Activated naive CD8-positive, alpha-beta T cell treated with anti-CD3 and anti-CD28 coated beads, Interleukin-2, amount 50 U/mL, for 16 hours (primary cell): ENCODE results near the gene SLC9B1.
"Not testable (repeated sequence)": the region's sequence is repeated elsewhere in the genome, so short reads cannot be mapped to it uniquely, and the experiment has no call there.

Experiments used
- DNase-seq: peaks from one replicate; pipeline ENCODE4 v3.0.0-alpha.2; 2020; ENCODE audit warnings: low read depth, low spot score

The SLC9B1 gene

GRCh38 chr4:103011378-103012025 is 8.0 kb downstream of the SLC9B1 start:
- DNase-seq: no peak

- DNase-seq: no peak
Observed at GRCh38 chr4:103010804-103011203, 8.7 kb downstream of the SLC9B1 start.

DNA sequence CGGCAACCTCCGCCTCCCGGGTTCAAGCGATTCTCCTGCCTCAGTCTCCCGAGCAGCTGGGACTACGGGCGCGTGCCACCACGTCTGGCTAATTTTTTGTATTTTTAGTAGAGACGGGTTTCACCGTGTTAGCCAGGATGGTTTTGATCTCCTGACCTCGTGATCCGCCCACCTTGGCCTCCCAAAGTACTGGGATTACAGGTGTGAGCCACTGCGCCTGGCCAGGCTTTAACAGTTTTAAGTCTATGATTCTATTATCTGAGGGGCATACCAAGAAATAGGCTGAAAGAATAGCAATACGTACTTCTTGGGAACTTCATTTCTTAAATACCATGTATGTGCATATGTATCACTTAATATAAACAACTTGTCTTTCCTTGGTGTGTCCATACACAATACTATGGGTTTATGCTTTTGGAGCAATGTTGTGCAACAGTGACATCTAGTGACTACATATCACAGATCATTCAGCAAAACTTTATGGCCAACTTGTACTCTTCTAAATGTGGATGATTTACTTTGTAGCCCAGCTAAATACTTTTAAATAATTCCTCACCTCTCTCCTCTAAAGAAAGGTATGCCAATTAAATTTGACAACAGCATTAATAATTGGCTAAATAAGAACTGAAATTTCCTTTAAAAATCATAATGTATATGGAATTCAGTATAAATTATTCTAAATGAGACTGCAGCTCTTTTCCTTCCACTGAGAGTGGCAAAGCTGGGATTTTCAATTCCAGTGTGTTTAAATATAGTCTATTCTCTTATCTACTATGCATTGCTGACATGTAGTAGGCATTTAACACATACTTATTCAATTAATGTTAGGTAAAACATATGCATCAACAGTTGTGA is 10.4 kb downstream of the SLC9B1 start:
- DNase-seq: no peak

DNA sequence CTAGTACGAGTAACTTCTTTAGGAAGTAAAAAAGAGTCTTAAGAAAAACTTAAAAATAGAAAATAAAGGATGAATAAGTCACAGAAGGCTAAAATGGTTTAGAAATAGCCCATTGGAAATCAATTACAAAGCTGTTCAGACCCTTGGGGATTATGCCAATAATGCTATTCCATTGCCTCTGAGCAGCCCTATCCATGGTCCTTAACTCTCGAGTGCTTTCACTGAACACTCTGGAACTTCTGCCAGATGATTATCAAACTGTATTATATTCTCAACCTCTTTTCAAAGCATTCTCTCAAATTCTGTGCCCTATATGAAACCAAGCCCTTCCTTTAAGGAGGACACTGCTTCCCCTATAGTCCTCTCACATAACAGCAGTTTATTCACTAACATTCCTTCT is 17.0 kb downstream of the SLC9B1 start:
- DNase-seq: no peak

DNA sequence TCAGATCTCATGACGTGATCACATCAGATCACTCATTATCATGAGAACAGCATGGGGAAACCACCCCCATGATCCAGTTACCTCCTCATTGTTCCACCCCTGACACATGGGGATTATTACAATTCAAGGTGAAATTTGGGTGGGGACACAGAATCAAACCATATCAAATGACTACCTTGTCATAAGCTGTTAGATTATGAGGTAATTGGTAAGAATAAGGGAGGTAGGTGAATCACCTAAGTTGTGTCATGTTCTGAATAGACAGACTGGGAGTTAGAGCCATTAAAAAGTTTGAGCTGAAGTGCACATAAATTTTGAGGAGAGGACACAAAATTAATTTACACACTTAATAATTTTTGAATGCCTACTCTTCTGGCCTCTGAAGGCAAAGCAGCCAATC is 24.7 kb downstream of the SLC9B1 start:
- DNase-seq: no peak

DNA sequence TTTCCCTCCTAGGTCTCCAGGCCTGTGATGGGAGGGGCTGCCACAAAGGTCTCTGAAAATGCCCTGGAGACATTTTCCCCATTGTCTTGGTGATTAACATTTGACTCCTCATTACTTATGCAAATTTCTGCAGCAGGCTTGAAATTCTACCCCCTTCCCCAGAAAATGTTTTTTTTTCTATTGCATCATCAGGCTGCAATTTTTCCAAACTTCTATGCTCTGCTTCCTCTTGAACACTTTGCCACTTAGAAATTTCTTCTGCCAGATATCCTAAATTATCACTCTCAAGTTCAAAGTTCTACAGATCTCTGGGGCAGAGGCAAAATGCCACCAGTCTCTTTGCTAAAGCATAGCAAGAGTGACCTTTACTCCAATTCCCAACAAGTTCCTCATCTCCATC is 25.5 kb downstream of the SLC9B1 start:
- not testable (repeated sequence) for DNase-seq

- no peak for DNase-seq
Observed at GRCh38 chr4:102988429-102989020, 31.0 kb downstream of the SLC9B1 start.

- DNase-seq: no peak
Observed at GRCh38 chr4:102981005-102981404, 38.5 kb downstream of the SLC9B1 start.

DNA sequence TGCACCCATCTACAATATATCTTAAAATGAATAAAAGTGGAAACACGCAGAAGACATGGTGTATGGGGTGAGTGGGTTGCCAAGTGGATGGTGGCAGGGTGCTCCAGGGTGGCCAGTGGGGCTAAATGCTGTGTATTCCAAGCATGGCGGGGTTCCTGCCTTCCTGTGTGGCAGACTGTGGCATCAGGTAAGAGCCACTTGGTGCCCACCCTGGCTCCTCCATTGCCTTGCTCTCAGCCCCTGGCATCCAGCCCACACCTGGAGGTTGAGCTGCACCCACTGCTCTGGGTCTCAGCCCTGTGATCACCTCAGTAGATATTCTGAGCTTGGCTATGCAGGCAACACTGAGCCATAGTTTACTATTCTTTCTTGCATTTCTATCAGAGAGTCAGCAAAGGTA is 57.7 kb downstream of the SLC9B1 start:
- not testable (repeated sequence) for DNase-seq

- no peak for DNase-seq
Observed at GRCh38 chr4:102959496-102959895, 60.0 kb downstream of the SLC9B1 start.

DNA sequence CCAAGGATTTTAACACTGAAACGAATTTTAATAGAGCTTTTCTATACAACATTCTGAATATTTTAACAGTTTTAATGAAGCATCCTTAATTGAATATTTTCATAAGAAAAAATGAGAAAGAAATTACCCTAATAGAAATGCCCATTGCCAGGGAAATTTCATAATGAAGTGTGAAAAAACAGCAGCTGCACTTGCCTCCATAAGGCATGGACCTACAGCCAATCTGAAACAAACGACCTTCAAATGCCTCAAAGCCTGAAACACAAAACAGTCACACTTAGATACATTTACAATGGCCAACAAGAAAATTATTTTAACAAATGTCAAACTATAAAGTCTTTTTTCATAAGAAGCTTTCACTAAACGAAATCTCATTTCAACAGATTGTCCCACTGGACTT is 74.4 kb downstream of the SLC9B1 start:
- DNase-seq: no peak

DNA sequence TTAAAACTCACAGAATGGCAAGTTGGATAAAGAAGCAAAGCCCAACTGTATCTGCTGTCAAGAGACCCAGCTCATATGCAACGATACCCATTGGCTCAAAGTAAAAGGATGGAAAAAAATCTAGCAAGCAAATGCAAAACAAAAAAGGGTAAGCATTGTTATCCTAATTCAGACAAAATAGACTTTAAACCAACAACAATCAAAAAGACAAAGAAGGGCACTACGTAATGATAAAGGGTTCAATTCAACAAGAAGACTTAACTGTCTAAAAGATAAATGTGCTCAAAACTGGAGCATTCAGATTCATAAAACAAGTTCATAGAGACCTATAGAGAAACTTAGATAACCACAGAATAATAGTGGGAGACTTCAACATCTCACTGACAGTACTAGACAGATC is 81.4 kb downstream of the SLC9B1 start:
- not testable (repeated sequence) for DNase-seq

DNA sequence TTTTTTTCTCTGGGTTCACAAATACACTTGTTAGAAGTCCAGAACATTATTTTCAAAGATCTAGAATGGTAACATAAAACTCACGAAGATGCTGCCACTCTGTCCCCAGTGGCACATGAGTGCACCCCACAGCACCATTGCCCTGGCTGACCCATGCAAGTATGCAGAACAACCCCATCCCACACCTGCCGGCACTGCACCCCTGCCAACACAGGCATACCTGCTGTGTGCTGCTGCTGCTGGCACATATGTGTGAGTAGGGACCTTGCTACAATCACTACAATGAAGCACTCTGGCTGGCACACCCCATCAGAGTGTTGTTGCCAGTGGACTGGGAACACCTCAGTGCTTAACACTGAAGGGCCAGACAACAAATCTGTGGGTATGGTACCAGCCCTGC is 83.8 kb downstream of the SLC9B1 start:
- DNase-seq: no peak

DNA sequence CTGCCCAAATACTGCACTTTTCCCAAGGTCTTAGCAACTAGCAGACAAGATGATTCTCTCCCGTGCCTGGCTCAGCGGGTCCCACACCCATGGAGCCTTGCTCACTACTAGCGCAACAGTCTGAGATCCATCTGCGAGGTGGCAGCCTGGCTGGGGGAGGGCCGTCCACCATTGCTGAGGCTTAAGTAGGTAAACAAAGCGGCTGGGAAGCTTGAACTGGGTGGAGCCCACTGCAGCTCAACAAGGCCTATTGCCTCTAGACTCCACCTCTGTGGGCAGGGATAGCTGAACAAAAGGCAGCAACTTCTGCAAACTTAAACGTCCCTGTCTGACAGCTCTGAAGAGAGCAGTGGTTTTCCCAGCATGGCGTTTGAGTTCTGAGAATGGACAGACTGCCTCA is 99.8 kb downstream of the SLC9B1 start:
- not testable (repeated sequence) for DNase-seq

DNA sequence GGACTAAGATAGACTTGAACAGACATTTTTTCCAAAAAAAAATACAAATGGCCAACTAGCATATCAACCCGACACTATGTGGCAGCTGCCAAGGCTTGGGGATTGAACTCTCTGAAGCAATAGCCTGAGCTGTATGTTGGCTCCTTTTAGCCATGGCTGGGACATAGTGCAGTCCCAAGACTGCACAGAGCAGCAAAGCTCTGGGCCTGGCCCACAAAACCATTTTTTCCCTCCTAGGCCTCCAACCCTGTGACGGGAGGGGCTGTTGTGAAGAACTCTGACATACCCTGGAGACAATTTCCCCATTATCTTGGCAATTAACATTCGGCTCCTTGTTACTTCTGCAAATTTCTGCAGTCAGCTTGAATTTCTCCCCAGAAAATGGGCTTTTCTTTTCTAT is 100.6 kb downstream of the SLC9B1 start:
- no peak for DNase-seq

GRCh38 chr4:102901804-102902203 is 117.7 kb downstream of the SLC9B1 start:
- no peak for DNase-seq

GRCh38 chr4:102897610-102898009 is 121.9 kb downstream of the SLC9B1 start:
- DNase-seq: not testable (repeated sequence)

- not testable (repeated sequence) for DNase-seq
Observed at GRCh38 chr4:102896547-102896946, 123.0 kb downstream of the SLC9B1 start.

DNA sequence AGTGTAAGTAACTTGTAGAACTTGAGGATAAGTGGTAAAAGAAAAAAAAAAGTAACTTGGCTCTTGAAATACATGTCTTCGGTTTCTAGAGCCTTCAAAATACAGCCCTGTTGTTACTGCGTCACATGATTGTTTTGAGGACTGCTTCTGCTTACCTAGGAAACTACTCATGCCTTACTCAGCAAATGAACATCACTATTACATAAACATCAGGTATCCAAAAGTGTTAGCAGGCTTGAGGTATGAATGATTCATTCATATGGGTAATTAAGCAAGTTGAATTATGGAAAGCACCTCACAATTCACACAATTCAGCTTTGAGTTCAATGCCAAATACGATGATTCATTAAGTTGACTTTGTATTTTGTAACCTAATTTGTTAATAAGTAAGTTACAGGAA is 129.6 kb downstream of the SLC9B1 start:
- not testable (repeated sequence) for DNase-seq

GRCh38 chr4:102888570-102888969 is 130.9 kb downstream of the SLC9B1 start:
- DNase-seq: not testable (repeated sequence)

- no peak for DNase-seq
Observed at GRCh38 chr4:102883278-102883677, 136.2 kb downstream of the SLC9B1 start.

DNA sequence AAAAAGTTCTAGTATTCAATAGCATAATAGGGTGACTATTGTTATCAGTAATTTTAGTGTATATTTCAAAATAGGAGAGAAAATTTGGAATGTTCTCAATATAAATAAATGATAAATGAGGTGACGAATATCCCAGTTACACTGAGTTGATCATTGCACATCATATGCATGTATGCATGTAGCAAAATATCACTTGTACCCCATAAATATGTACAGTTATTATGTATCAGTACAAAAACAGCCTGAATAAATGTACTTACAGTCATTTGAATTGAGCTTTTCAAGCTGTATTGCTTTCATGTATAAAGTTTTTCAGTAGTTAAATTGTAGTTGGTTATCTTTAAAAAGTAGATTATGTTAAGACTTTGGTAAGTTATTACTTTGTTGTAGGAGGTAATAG is 138.2 kb downstream of the SLC9B1 start:
- DNase-seq: no peak

DNA sequence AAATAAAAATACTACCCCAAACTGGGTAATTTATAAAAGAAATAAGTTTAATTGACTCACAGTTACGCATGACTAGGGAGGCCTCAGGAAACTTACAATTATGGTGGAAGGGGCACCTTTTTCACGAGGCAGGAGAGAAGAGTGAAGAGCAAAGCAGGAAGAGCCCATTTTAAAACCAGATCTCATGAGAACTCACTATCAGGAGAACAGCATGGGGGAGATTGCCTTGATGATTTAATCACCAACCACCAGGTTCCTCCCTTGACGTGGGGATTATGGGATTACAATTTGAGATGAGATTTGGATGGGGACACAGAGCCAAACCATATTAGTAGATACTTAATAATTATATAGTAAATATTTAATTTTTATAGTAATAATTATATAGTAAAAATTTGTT is 140.6 kb downstream of the SLC9B1 start:
- no peak for DNase-seq
